GM20000 (cell line): Measurements from ENCODE around the gene LARGE1.

ENCODE experiments used
- DNase-seq: peaks from one replicate; pipeline ENCODE4 v3.0.0; 2012; ENCODE audit warnings: low spot score
- CTCF ChIP-seq: IDR thresholded peaks from 2 replicates; pipeline ENCODE4 v1.5.1; 2012; ENCODE audit warnings: mild to moderate bottlenecking, control low read depth; ENCODE audit errors: extremely low read depth, missing control alignments

The LARGE1 gene

GRCh38 chr22:33792832-33793231 lies 127.4 kb downstream of the LARGE1 start:
- no peak for TF ChIP-seq CTCF
- DNase-seq: no peak

- DNase-seq: no peak
- TF ChIP-seq CTCF: no peak
Observed at GRCh38 chr22:33789690-33790253, 130.5 kb downstream of the LARGE1 start.

GRCh38 chr22:33788927-33789326 lies 131.3 kb downstream of the LARGE1 start:
- no peak for DNase-seq
- no peak for TF ChIP-seq CTCF

GRCh38 chr22:33787645-33788456 lies 132.4 kb downstream of the LARGE1 start:
- TF ChIP-seq CTCF: no peak
- peak; percentile 43 for DNase-seq

GRCh38 chr22:33786149-33786548 lies 134.1 kb downstream of the LARGE1 start:
- DNase-seq: no peak
- TF ChIP-seq CTCF: no peak

GRCh38 chr22:33785283-33785968 lies 134.8 kb downstream of the LARGE1 start:
- no peak for DNase-seq
- no peak for TF ChIP-seq CTCF

- DNase-seq: no peak
- TF ChIP-seq CTCF: no peak
Observed at GRCh38 chr22:33781411-33781810, 138.9 kb downstream of the LARGE1 start.
